Adrenal gland (tissue), 12 donors: Measurements from ENCODE around the gene TRAPPC10. TPM values are rescaled to one million over a fixed set of nuclear protein-coding genes. Genes with fewer than 3 reads are reported as not detected.

Source experiments
- DNase-seq, 7 donors: peaks; one replicate each; pipeline ENCODE4 v3.0.0-alpha.2; 2019 to 2020
- H3K27ac ChIP-seq, 5 donors: fragments of 200-600 bp; sonication (generic) in 4 of 5; 1 replicate in 3 of 5; 2 replicates in 2 of 5; pipeline versions ENCODE4 v1.5.1 to v1.8.0; 2016 to 2020; ENCODE audit warnings: mild to moderate bottlenecking in 1 of 5
- H3K27me3 ChIP-seq: fragments of 200-600 bp; 2 replicates; pipeline ENCODE4 v1.8.0; 2021
- H3K36me3 ChIP-seq, 2 donors: fragments of 200-600 bp; replicated peaks in 1 of 2; 1 replicate in 1 of 2; 2 replicates in 1 of 2; pipeline versions ENCODE4 v1.5.1 to v1.8.0; 2018 to 2022
- H3K4me1 ChIP-seq, 2 donors: fragments of 200-600 bp; replicated peaks in 1 of 2; 1 replicate in 1 of 2; 2 replicates in 1 of 2; pipeline versions ENCODE4 v1.5.1 to v1.8.0; 2018 to 2021
- H3K4me3 ChIP-seq, 4 donors: fragments of 200-600 bp; sonication (generic) in 3 of 4; one replicate each; pipeline ENCODE4 v1.5.1; 2016 to 2018
- H3K9me3 ChIP-seq, 3 donors: fragments of 200-600 bp; sonication (generic) in 1 of 3; replicated peaks in 1 of 3; 1 replicate in 2 of 3; 2 replicates in 1 of 3; pipeline versions ENCODE4 v1.5.1 to v1.8.0; 2016 to 2021
- POLR2A ChIP-seq, 2 donors: fragments of 450-650 bp; IDR thresholded peaks; one replicate each; pipeline ENCODE4 v1.6.1; 2017; ENCODE audit warnings: antibody characterized with exemption in 2 of 2, mild to moderate bottlenecking in 2 of 2, moderate library complexity in 1 of 2
- WGBS, 4 donors: extraction: QIAGEN DNeasy Blood & Tissue Kit in 2 of 4; methylation state at CpG; one replicate each; pipeline versions ENCODE4 v1.1.5 to v1.1.7; 2013 to 2017; 5-methylcytosine and 5-hydroxymethylcytosine counted together
- intact Hi-C, 2 donors: fragments of 100-400 bp; cut with DNase I; formaldehyde crosslinking; loops; one replicate each; pipeline versions ENCODE4 v1.14.1 to v1.15.0; 2022 to 2023
- polyA plus RNA-seq, 3 donors: library from polyadenylated mRNA; stranded (reverse); fragments of 200-250 nt in 2 of 3; fragments of 350-450 nt in 1 of 3; fragmentation: Illumina TruSeq in 1 of 3; extraction: RNeasy Lipid Tissue Mini Kit (QIAGEN cat#74804) in 1 of 3; gene quantifications; one replicate each; pipeline ENCODE4 v1.2.3, GENCODE V29; 2013 to 2014
- total RNA-seq, 9 donors: library from RNA; depleted of rRNA in 4 of 9; stranded (reverse); fragments of >200 nt in 4 of 9; fragments of 120-200 nt in 1 of 9; fragmentation: NEBNext Ultra II Directional in 1 of 9; extraction: Animal tissue kit (Norgen Biotek cat#: 25700) in 1 of 9; gene quantifications; one replicate each; pipeline versions ENCODE4 v1.1.0 to v1.2.4, GENCODE V29; 2013 to 2023
- TF ChIP-seq, protein P1 (sequence below), 6 experiments: fragments of 450-650 bp in 4 of 6; fragments of 200-600 bp in 2 of 6; sonication (generic) in 1 of 6; IDR thresholded peaks; 1 replicate in 5 of 6; 2 replicates in 1 of 6; pipeline versions ENCODE4 v1.5.1 to v1.8.0; 2016 to 2021; ENCODE audit warnings: antibody characterized with exemption in 6 of 6, mild to moderate bottlenecking in 2 of 6, moderate library complexity in 1 of 6
- donor health status: healthy with polysubstance abuse.
- donor health status: Bipolar disorder and iron deficiency.
- donor health status: DM: yes; HTN: yes; CAD: no.
- donor health status: DM: no; HTN: no; CAD: no.
- donor health status: DM: no; HTN: no; CAD: no.
- donor health status: DM: yes; HTN: yes; CAD: no.

The TRAPPC10 gene
- total and polyA plus RNA-seq, 12 donors: 5.2 to 34.3 (median 24.7) TPM

DNA sequence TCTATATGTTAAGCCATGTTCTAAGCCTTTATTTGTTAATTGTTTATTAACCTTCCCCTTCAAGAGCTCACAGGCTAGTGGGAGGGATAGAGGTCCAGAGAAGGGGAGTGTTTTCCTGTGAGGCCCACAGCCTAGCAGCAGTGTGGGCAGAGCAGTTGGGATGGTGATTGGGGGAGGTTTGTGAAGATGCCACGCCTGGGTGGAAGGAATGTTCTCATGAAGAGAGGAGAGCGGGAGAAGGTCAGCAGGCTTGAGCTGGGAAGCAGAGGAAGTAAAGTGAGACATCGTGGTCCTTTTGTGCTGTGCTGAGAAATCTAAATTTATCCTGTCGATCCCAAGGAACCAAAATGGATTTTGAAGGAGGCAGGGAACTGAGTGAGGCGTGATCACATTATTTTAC lies 42.6 kb downstream of the TRAPPC10 start:
- Histone ChIP-seq H3K9me3 (no peaks in the 10 kb centered on the region), H3K27me3 (no peaks in the 10 kb centered on the region), H3K4me1 (peaks cover 6 to 32% of the 10 kb centered on the region in 2 donors), H3K27ac (peak overlapping the region in 2 of 5 donors; percentile 51 to 84), H3K4me3 (no peak overlapping the region), H3K36me3 (peaks cover 0 to 11% of the 10 kb centered on the region in 2 donors)
- intact Hi-C loops: loop anchor here in 1 of 2 donors (5.0 kb wide), 1 partner anchor 37 kb away; no protein-coding TSS in a partner anchor
- 72 to 77% (median 74%) methylated on average over 5 of the region's 5 CpGs for WGBS, 4 donors
- no peak for TF ChIP-seq POLR2A (IDR thresholded peaks at IDR 0.05)
- TF ChIP-seq, protein P1, sequence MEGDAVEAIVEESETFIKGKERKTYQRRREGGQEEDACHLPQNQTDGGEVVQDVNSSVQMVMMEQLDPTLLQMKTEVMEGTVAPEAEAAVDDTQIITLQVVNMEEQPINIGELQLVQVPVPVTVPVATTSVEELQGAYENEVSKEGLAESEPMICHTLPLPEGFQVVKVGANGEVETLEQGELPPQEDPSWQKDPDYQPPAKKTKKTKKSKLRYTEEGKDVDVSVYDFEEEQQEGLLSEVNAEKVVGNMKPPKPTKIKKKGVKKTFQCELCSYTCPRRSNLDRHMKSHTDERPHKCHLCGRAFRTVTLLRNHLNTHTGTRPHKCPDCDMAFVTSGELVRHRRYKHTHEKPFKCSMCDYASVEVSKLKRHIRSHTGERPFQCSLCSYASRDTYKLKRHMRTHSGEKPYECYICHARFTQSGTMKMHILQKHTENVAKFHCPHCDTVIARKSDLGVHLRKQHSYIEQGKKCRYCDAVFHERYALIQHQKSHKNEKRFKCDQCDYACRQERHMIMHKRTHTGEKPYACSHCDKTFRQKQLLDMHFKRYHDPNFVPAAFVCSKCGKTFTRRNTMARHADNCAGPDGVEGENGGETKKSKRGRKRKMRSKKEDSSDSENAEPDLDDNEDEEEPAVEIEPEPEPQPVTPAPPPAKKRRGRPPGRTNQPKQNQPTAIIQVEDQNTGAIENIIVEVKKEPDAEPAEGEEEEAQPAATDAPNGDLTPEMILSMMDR (IDR thresholded peaks at IDR 0.05): no peak
- DNase-seq: peak in 4 of 7 donors; percentile 9 to 56 (median 40)

DNA sequence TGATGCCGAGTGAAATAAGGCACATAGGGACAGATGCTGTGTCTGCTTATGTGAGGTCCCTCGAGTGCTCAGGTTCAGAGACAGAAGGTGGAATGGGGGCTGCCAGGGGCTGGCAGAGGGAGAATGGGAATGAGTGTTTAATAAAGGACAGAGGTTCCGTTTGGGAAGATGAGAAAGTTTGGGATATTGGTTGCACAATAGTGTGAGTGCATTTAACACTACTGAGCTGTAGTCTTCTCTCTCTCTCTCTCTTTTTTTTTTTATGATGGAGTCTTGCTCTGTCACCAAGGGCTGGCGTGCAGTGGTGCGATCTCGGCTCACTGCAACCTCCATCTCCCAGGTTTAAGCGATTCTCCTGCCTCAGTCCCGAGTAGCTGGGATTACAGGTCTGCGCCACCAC lies 44.9 kb downstream of the TRAPPC10 start:
- Histone ChIP-seq H3K4me3 (no peak overlapping the region), H3K36me3 (peaks cover 0 to 13% of the 10 kb centered on the region in 2 donors), H3K27ac (no peak overlapping the region), H3K9me3 (no peaks in the 10 kb centered on the region), H3K27me3 (no peaks in the 10 kb centered on the region), H3K4me1 (peaks cover under 1 to 10% of the 10 kb centered on the region in 2 donors)
- intact Hi-C loops: no loop called here
- TF ChIP-seq POLR2A (IDR thresholded peaks at IDR 0.05): no peak
- TF ChIP-seq, protein P1 (IDR thresholded peaks at IDR 0.05): no peak
- no peak for DNase-seq
- WGBS, 4 donors: 93 to 95% (median 94%) methylated on average over 9 of the region's 9 CpGs

DNA sequence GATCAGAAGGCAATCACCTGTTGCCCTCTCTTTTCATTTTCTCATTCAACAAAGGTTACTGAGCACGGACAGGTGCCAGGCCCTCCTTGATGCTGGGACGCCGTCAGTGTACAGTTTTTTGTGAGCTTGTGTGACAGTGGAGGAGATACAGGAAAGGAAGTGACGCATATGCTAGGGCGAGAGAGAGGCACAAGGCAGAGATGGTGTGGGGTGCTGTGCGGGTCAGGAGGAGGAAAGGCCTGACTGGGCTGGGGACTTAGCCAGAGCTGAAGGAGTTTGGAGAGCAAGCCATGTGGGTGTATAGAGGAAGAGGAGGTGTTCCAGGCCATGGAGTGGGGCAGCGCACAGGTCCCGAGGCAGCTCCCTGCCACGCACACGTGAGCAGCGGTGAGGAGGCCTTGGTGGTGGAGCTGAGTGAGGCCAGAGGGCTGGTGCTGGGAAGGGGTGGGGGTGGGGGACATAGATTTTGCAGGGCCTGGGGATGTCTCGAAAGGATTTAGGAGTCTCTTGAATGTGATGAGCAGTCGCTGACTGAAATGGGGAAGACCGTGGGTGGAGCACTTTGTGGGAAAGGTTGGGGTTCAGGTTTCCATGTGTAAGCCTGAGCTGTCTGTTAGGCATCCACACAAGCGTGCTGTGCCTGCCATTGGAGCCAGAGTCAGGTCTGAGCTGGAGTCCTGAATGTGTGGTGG lies 46.0 kb downstream of the TRAPPC10 start:
- peaks cover 0 to 17% of the 10 kb centered on the region in 2 donors for H3K36me3 ChIP-seq
- intact Hi-C loops: no loop called here
- WGBS, 4 donors: 93 to 94% (median 94%) methylated on average over 15 of the region's 15 CpGs

DNA sequence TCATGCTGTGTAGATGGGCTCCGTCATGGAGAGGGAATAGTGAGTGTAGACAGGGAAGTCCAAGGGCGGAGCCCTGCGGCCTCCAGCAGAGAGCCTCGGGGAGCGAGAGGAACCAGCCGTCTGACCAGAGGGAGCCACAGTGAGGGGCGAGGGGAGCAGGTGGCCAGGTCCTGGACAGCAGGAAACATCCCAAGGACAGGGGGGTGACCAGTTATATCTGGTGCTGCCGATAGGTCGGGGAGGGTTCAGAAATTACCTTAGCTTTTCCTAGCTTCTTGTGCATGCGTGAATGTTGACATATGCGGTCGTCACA lies 46.5 kb downstream of the TRAPPC10 start:
- H3K9me3 ChIP-seq: no peaks in the 10 kb centered on the region
- TF ChIP-seq POLR2A (IDR thresholded peaks at IDR 0.05): no peak
- TF ChIP-seq, protein P1 (IDR thresholded peaks at IDR 0.05): no peak
- WGBS, 4 donors: 88 to 95% (median 95%) methylated on average over 12 of the region's 12 CpGs
- no peaks in the 10 kb centered on the region for H3K4me1 ChIP-seq
- no peaks in the 10 kb centered on the region for H3K27me3 ChIP-seq
- H3K36me3 ChIP-seq: peaks cover 0 to 22% of the 10 kb centered on the region in 2 donors
- no peak overlapping the region for H3K4me3 ChIP-seq
- intact Hi-C loops: no loop called here
- peak in 1 of 7 donors; percentile 33 for DNase-seq
- H3K27ac ChIP-seq: no peak overlapping the region

More for the DNA sequence above, 46.0 kb downstream of the TRAPPC10 start:
- Histone ChIP-seq H3K4me3 (no peak overlapping the region), H3K9me3 (no peaks in the 10 kb centered on the region), H3K27ac (no peak overlapping the region), H3K4me1 (no peaks in the 10 kb centered on the region), H3K27me3 (no peaks in the 10 kb centered on the region)
- no peak for TF ChIP-seq POLR2A (IDR thresholded peaks at IDR 0.05)
- TF ChIP-seq, protein P1 (IDR thresholded peaks at IDR 0.05): no peak
- peak in 1 of 7 donors; percentile 30 for DNase-seq
